HG02943 (cell line): ENCODE results near the gene SLC19A2.

Experiments used
- ATAC-seq: cut with Tn5 transposase; IDR thresholded peaks from one replicate; pipeline ENCODE4 v1.9.1; 2021; ENCODE audit warnings: mild to moderate bottlenecking, low read depth, moderate library complexity; ENCODE audit not compliant: unreplicated experiment

Gene SLC19A2

GRCh38 chr1:169426174-169426705 is 59.5 kb downstream of the SLC19A2 start:
- no peak for ATAC-seq

- no peak for ATAC-seq
Observed at GRCh38 chr1:169421309-169421708, 64.4 kb downstream of the SLC19A2 start.

GRCh38 chr1:169414952-169415351 is 70.8 kb downstream of the SLC19A2 start:
- no peak for ATAC-seq
